Endothelial cell of umbilical vein (primary cell): ENCODE results near the gene CPB2. TPM values are rescaled to one million over a fixed set of nuclear protein-coding genes. Genes with fewer than 3 reads are reported as not detected.

Source experiments
- BruUV-seq: library from RNA; stranded (reverse); fragments of 400-500 nt; replicated peaks from 2 replicates; lab custom pipeline; 2021; lab: Mats Ljungman, UMichigan
- CTCF ChIA-PET: fragments of 300-600, 350-600 bp; sonication (Branson Sonifier 250); formaldehyde crosslinking; loops from one replicate; lab custom pipeline; 2021; ENCODE audit warnings: antibody characterized with exemption, inconsistent platforms; lab: Charles Lee
- POLR2A ChIA-PET: fragments of 300-600, 350-600 bp; sonication (Branson Sonifier 250); formaldehyde crosslinking; loops from one replicate; lab custom pipeline; 2021; ENCODE audit warnings: antibody characterized with exemption, inconsistent platforms; lab: Charles Lee
- DNase-seq: peaks from one replicate; pipeline ENCODE4 v3.0.0-alpha.2; 2011; ENCODE audit warnings: low read depth, low spot score
- FAIRE-seq: peaks from 2 replicates; lab custom pipeline; 2011; peaks lifted over from hg19 to GRCh38; lab: Jason Lieb, UNC
- H2AFZ ChIP-seq: 2 replicates; pipeline ENCODE4 v1.6.0; 2012; ENCODE audit warnings: low read depth, low read length, control low read depth, inconsistent platforms
- H3K27ac ChIP-seq: 2 replicates; pipeline ENCODE4 v1.5.1; 2011; ENCODE audit warnings: low read depth, mild to moderate bottlenecking, control low read depth, low read length, moderate library complexity; ENCODE audit not compliant: insufficient read depth
- H3K27me3 ChIP-seq, 2 experiments: 2 replicates each; pipeline versions ENCODE4 v1.6.0 to v1.6.1; 2011; ENCODE audit warnings: low read length in 2 of 2, mixed read lengths in 1 of 2; ENCODE audit not compliant: control insufficient read depth in 2 of 2, insufficient read depth in 2 of 2
- H3K36me3 ChIP-seq, 2 experiments: 2 replicates in 1 of 2; 3 replicates in 1 of 2; pipeline ENCODE4 v1.5.1; 2011; ENCODE audit warnings: low read length in 2 of 2, mild to moderate bottlenecking in 1 of 2, moderate library complexity in 1 of 2; ENCODE audit not compliant: control insufficient read depth in 2 of 2, insufficient read depth in 2 of 2; ENCODE audit errors: extremely low read depth in 1 of 2
- H3K4me1 ChIP-seq: 3 replicates; pipeline ENCODE4 v1.5.1; 2011; ENCODE audit warnings: mild to moderate bottlenecking, low read length; ENCODE audit not compliant: control insufficient read depth, insufficient read depth; ENCODE audit errors: extremely low read depth
- H3K4me2 ChIP-seq: 2 replicates; pipeline ENCODE4 v1.6.1; 2011; ENCODE audit warnings: low read length, control low read depth, mixed read lengths; ENCODE audit not compliant: insufficient read depth
- H3K4me3 ChIP-seq, 3 experiments: fragments of 200-600 bp in 1 of 3; sonication (generic), shearing (Covaris generic) in 1 of 3; replicated peaks in 1 of 3; 2 replicates each; pipeline ENCODE4 v1.5.1; 2011 to 2016; ENCODE audit warnings: control low read depth in 3 of 3, low read length in 3 of 3, mild to moderate bottlenecking in 2 of 3, inconsistent platforms in 1 of 3, low read depth in 1 of 3, moderate library complexity in 1 of 3; ENCODE audit not compliant: insufficient read depth in 1 of 3
- H3K79me2 ChIP-seq: 2 replicates; pipeline ENCODE4 v1.6.0; 2012; ENCODE audit warnings: low read length, inconsistent platforms; ENCODE audit not compliant: control insufficient read depth, insufficient read depth
- H3K9ac ChIP-seq: replicated peaks from 2 replicates; pipeline ENCODE3; 2011; ENCODE audit warnings: low read length, control low read depth; ENCODE audit not compliant: insufficient read depth; ENCODE audit errors: extremely low read depth
- H3K9me1 ChIP-seq: replicated peaks from 3 replicates; pipeline ENCODE4 v1.6.0; 2011; ENCODE audit warnings: mild to moderate bottlenecking, low read length; ENCODE audit not compliant: control insufficient read depth, insufficient read depth; ENCODE audit errors: extremely low read depth
- H3K9me3 ChIP-seq: replicated peaks from 2 replicates; pipeline ENCODE4 v1.5.1; 2012; ENCODE audit warnings: low read length, inconsistent platforms; ENCODE audit not compliant: control insufficient read depth, insufficient read depth
- H4K20me1 ChIP-seq: replicated peaks from 2 replicates; pipeline ENCODE3; 2011; ENCODE audit warnings: mild to moderate bottlenecking, low read length; ENCODE audit not compliant: control insufficient read depth, insufficient read depth; ENCODE audit errors: extremely low read depth
- EZH2 ChIP-seq: IDR thresholded peaks from 2 replicates; pipeline ENCODE4 v1.6.1; 2012; ENCODE audit warnings: borderline replicate concordance, low read depth, mild to moderate bottlenecking, moderate library complexity, low read length, inconsistent platforms; ENCODE audit not compliant: severe bottlenecking
- FOS ChIP-seq: IDR thresholded peaks from 2 replicates; pipeline ENCODE4 v1.6.1; 2011; ENCODE audit warnings: mild to moderate bottlenecking, low read length, moderate library complexity, borderline replicate concordance; ENCODE audit not compliant: insufficient read depth
- GATA2 ChIP-seq: IDR thresholded peaks from 2 replicates; pipeline ENCODE4 v1.7.0; 2011; ENCODE audit warnings: low read depth, mild to moderate bottlenecking, moderate library complexity, mixed read lengths, low read length; ENCODE audit not compliant: insufficient read length, insufficient read depth
- JUN ChIP-seq: IDR thresholded peaks from 2 replicates; pipeline ENCODE4 v1.6.1; 2011; ENCODE audit warnings: borderline replicate concordance, low read depth; ENCODE audit not compliant: insufficient read length, insufficient read depth
- MYC ChIP-seq: IDR thresholded peaks from one replicate; pipeline ENCODE4 v1.6.1; 2011; ENCODE audit warnings: mild to moderate bottlenecking, low read depth, low read length
- POLR2A ChIP-seq: IDR thresholded peaks from 2 replicates; pipeline ENCODE4 v1.6.1; 2012; ENCODE audit warnings: low read depth, mild to moderate bottlenecking, control low read depth, low read length
- POLR2AphosphoS5 ChIP-seq: IDR thresholded peaks from 2 replicates; pipeline ENCODE4 v1.6.1; 2012; ENCODE audit warnings: low read depth, mild to moderate bottlenecking, control low read depth, low read length, moderate library complexity; ENCODE audit not compliant: insufficient read depth
- dilution Hi-C: fragments of 300-500 bp; cut with MboI; formaldehyde crosslinking; loops from one replicate; pipeline ENCODE4 v1.15.0; 2019; ENCODE audit warnings: low sequenced_read_pairs; ENCODE audit not compliant: extremely low pct_ligation_motif_present
- intact Hi-C: fragments of 100-400 bp; cut with micrococcal nuclease; formaldehyde crosslinking; loops from one replicate; pipeline ENCODE4 v1.10.0; 2022
- polyA plus RNA-seq, 4 experiments: library from polyadenylated mRNA; depleted of rRNA in 3 of 4; stranded (reverse) in 3 of 4; unstranded in 1 of 4; fragments of >200 nt; gene quantifications; 2 replicates each; pipeline versions ENCODE4 v1.2.1 to v1.2.3, GENCODE V29; 2011 to 2012; ENCODE audit warnings: missing spikeins in 1 of 4
- total RNA-seq: library from RNA; stranded (reverse); gene quantifications from 2 replicates; pipeline ENCODE4 v1.2.3, GENCODE V29; 2021
- TF ChIP-seq, protein P1 (sequence below), 2 donors: IDR thresholded peaks; 1 replicate in 1 of 2; 2 replicates in 1 of 2; pipeline ENCODE4 v1.5.1; 2011; ENCODE audit warnings: low read length in 2 of 2, mild to moderate bottlenecking in 2 of 2, moderate library complexity in 2 of 2, control low read depth in 1 of 2, inconsistent platforms in 1 of 2, low read depth in 1 of 2; ENCODE audit not compliant: insufficient read depth in 1 of 2; ENCODE audit errors: extremely low read depth in 1 of 2
- TF ChIP-seq, protein P2 (sequence below): IDR thresholded peaks from 2 replicates; pipeline ENCODE4 v1.6.1; 2011; ENCODE audit not compliant: insufficient read depth, insufficient read length

CPB2 gene
- total and polyA plus RNA-seq, 2 donors (not counting 3 experiments of a cell fraction or from before 2014, with no cell fraction given): not detected

DNA sequence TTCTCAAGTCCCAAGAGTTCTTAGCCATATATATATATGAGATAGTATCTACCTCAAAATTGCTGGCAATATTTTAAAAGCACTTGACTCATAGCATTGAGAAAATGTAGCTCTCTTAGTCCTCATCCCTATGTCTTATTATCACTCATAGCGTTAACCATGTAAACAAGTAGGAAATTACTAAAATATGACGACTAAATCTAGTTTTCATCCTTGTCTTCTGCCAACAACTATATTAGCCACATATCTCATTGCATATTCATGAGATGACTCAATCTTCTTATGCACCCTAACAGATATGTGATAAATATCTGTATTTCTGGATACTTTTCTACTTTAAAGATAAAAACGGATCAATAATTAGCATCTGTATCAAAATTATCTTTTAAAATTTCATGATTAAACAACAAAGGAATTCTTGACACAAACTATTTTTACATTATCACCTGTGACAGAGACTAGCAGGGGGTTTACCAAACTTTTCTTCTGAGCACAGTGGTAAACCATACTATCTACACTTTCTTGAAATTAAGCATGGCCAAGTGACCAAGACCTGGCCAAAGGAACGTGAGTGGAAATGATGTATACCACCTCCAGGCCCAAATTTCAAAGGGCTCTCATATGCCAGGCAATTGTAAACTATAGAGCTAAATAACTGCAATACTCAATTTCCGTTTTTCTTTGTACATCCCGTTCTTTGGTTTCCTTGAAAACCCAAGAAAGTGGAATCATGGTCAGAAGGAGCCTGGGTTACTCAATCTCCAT, 98.0 kb downstream of the CPB2 start:
- no peak overlapping the region for H3K4me3 ChIP-seq
- DNase-seq: no peak
- no peaks in the 10 kb centered on the region for H3K4me1 ChIP-seq
- no peaks in the 10 kb centered on the region for H3K79me2 ChIP-seq
- H3K9me3 ChIP-seq: no peaks in the 10 kb centered on the region
- no peak overlapping the region for H2AFZ ChIP-seq
- H3K9ac ChIP-seq: no peak overlapping the region
- dilution Hi-C loops (no loop called here), intact Hi-C loops (no loop called here)
- POLR2A ChIA-PET: no interaction called here
- no peak overlapping the region for H3K27ac ChIP-seq
- no peak for FAIRE-seq
- H3K4me2 ChIP-seq: no peak overlapping the region
- no peaks in the 10 kb centered on the region for H4K20me1 ChIP-seq
- BruUV-seq: no TSS peak
- no peaks in the 10 kb centered on the region for H3K27me3 ChIP-seq
- no peaks in the 10 kb centered on the region for H3K9me1 ChIP-seq
- CTCF ChIA-PET: interaction anchor here (1.0 kb wide), 1 partner anchor 13 kb away, joined by 4 read pairs; no protein-coding TSS in a partner anchor
- TF ChIP-seq GATA2: no peak
- TF ChIP-seq POLR2A: no peak
- no peak for TF ChIP-seq JUN
- no peak for TF ChIP-seq FOS
- TF ChIP-seq EZH2: no peak
- TF ChIP-seq POLR2AphosphoS5: no peak
- TF ChIP-seq, protein P1, sequence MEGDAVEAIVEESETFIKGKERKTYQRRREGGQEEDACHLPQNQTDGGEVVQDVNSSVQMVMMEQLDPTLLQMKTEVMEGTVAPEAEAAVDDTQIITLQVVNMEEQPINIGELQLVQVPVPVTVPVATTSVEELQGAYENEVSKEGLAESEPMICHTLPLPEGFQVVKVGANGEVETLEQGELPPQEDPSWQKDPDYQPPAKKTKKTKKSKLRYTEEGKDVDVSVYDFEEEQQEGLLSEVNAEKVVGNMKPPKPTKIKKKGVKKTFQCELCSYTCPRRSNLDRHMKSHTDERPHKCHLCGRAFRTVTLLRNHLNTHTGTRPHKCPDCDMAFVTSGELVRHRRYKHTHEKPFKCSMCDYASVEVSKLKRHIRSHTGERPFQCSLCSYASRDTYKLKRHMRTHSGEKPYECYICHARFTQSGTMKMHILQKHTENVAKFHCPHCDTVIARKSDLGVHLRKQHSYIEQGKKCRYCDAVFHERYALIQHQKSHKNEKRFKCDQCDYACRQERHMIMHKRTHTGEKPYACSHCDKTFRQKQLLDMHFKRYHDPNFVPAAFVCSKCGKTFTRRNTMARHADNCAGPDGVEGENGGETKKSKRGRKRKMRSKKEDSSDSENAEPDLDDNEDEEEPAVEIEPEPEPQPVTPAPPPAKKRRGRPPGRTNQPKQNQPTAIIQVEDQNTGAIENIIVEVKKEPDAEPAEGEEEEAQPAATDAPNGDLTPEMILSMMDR (IDR thresholded peaks at IDR 0.05; ENCODE audit: extremely low read depth in 1 of 2, insufficient read depth in 1 of 2, low read depth in 1 of 2, low read length in 2 of 2): no peak
- TF ChIP-seq, protein P2, sequence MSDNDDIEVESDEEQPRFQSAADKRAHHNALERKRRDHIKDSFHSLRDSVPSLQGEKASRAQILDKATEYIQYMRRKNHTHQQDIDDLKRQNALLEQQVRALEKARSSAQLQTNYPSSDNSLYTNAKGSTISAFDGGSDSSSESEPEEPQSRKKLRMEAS: no peak
- no peak for TF ChIP-seq MYC
- peaks cover 0 to 3% of the 10 kb centered on the region in 2 experiments for H3K36me3 ChIP-seq
